HCT116 (cell line): ENCODE data around the gene KCTD19. TPM values are rescaled to one million over a fixed set of nuclear protein-coding genes. Genes with fewer than 3 reads are reported as not detected.

Experiments
- ATAC-seq: fragments of 200-7000 bp; cut with Tn5 transposase; 2 replicates; pipeline ENCODE4 v1.9.1; 2020; ENCODE audit warnings: mild to moderate bottlenecking, moderate library complexity
- BruUV-seq: library from RNA; stranded (reverse); fragments of 400-500 nt; replicated peaks from 2 replicates; lab custom pipeline; 2021; lab: Mats Ljungman, UMichigan
- CTCF ChIA-PET: fragments of 300-600 bp; sonication (Branson Sonifier 250); formaldehyde crosslinking; loops from one replicate; lab custom pipeline; 2021; ENCODE audit warnings: antibody characterized with exemption; lab: Charles Lee
- POLR2A ChIA-PET: fragments of 300-600, 350-600 bp; sonication (Branson Sonifier 250); formaldehyde crosslinking; loops from one replicate; lab custom pipeline; 2021; ENCODE audit warnings: antibody characterized with exemption; lab: Charles Lee
- RAD21 ChIA-PET, 2 experiments: fragments of 300-600 bp; sonication (Branson Sonifier 250); formaldehyde crosslinking; loops; one replicate each; lab custom pipeline; 2023; ENCODE audit warnings: low total read pairs in 2 of 2; ENCODE audit not compliant: uncharacterized antibody in 2 of 2, unreplicated experiment in 2 of 2, low non-redundant PET in 1 of 2; lab: Charles Lee
- DNase-seq: peaks from one replicate; pipeline ENCODE4 v3.0.0-alpha.2; 2010; ENCODE audit warnings: low read depth, low spot score
- H2AFZ ChIP-seq: fragments of 200-600 bp; shearing (Covaris generic), sonication (generic); 2 replicates; pipeline ENCODE4 v1.6.1; 2017; ENCODE audit warnings: low read depth, mixed run types, mixed read lengths, antibody characterized with exemption, low read length; ENCODE audit not compliant: poor library complexity, severe bottlenecking
- H3K27ac ChIP-seq: 2 replicates; pipeline ENCODE4 v1.5.1; 2012; ENCODE audit warnings: low read depth, low read length
- H3K27me3 ChIP-seq: fragments of 200-600 bp; sonication (generic); 2 replicates; pipeline ENCODE4 v1.6.1; 2016; ENCODE audit warnings: mixed run types, low read length, mixed read lengths; ENCODE audit not compliant: insufficient read depth
- H3K36me3 ChIP-seq, 2 experiments: fragments of 200-500 bp in 1 of 2; fragments of 200-600 bp in 1 of 2; sonication (Bioruptor generic) in 1 of 2; sonication (generic) in 1 of 2; 2 replicates each; pipeline versions ENCODE4 v1.5.1 to v1.6.1; 2014 to 2016; ENCODE audit warnings: low read length in 2 of 2, inconsistent platforms in 1 of 2, mixed read lengths in 1 of 2, mixed run types in 1 of 2; ENCODE audit not compliant: insufficient read depth in 2 of 2, control insufficient read depth in 1 of 2
- H3K4me1 ChIP-seq, 2 experiments: fragments of 200-600 bp in 1 of 2; sonication (generic) in 1 of 2; 2 replicates each; pipeline versions ENCODE4 v1.5.1 to v1.6.1; 2012 to 2017; ENCODE audit warnings: low read length in 2 of 2, inconsistent platforms in 1 of 2, mild to moderate bottlenecking in 1 of 2, mixed read lengths in 1 of 2, mixed run types in 1 of 2, moderate library complexity in 1 of 2; ENCODE audit not compliant: insufficient read depth in 2 of 2, control insufficient read depth in 1 of 2
- H3K4me2 ChIP-seq: fragments of 200-600 bp; sonication (generic); 2 replicates; pipeline ENCODE4 v1.6.1; 2017; ENCODE audit warnings: mixed run types, low read length, mixed read lengths
- H3K4me3 ChIP-seq, 2 experiments: fragments of 200-600 bp in 1 of 2; sonication (generic) in 1 of 2; replicated peaks in 1 of 2; 2 replicates each; pipeline ENCODE4 v1.5.1; 2011 to 2016; ENCODE audit warnings: low read length in 2 of 2, control low read depth in 1 of 2, low read depth in 1 of 2, mild to moderate bottlenecking in 1 of 2, mixed read lengths in 1 of 2, mixed run types in 1 of 2
- H3K79me2 ChIP-seq: fragments of 200-600 bp; sonication (generic); 2 replicates; pipeline ENCODE4 v1.6.1; 2017; ENCODE audit warnings: mild to moderate bottlenecking, mixed run types, low read length, moderate library complexity, mixed read lengths; ENCODE audit not compliant: insufficient read depth
- H3K9ac ChIP-seq: fragments of 200-600 bp; sonication (generic); 2 replicates; pipeline ENCODE4 v1.6.1; 2016; ENCODE audit warnings: low read length, mixed read lengths
- H3K9me2 ChIP-seq: fragments of 200-600 bp; sonication (generic), shearing (Covaris generic); 2 replicates; pipeline ENCODE4 v1.6.1; 2017; ENCODE audit warnings: mixed run types, mild to moderate bottlenecking, moderate library complexity; ENCODE audit not compliant: insufficient read depth
- H3K9me3 ChIP-seq, 2 experiments: fragments of 200-500 bp in 1 of 2; fragments of 200-600 bp in 1 of 2; sonication (Bioruptor generic) in 1 of 2; sonication (generic) in 1 of 2; 2 replicates each; pipeline ENCODE4 v1.6.1; 2014 to 2017; ENCODE audit warnings: low read length in 2 of 2, mixed read lengths in 2 of 2, inconsistent platforms in 1 of 2, low read depth in 1 of 2, mild to moderate bottlenecking in 1 of 2, mixed run types in 1 of 2, moderate library complexity in 1 of 2; ENCODE audit not compliant: control insufficient read depth in 1 of 2, insufficient read depth in 1 of 2
- H4K20me1 ChIP-seq: fragments of 200-600 bp; sonication (generic), shearing (Covaris generic); 2 replicates; pipeline ENCODE4 v1.6.1; 2017; ENCODE audit warnings: mixed run types, mild to moderate bottlenecking, moderate library complexity; ENCODE audit not compliant: insufficient read depth
- CEBPB ChIP-seq: IDR thresholded peaks from 2 replicates; pipeline ENCODE4 v1.6.1; 2012; ENCODE audit warnings: low read depth
- JUND ChIP-seq: IDR thresholded peaks from 2 replicates; pipeline ENCODE4 v1.6.1; 2012
- POLR2A ChIP-seq: IDR thresholded peaks from 2 replicates; pipeline ENCODE4 v1.7.0; 2011; ENCODE audit warnings: borderline replicate concordance; ENCODE audit not compliant: insufficient read depth, insufficient read length; ENCODE audit errors: extremely low read depth
- SIN3A ChIP-seq: IDR thresholded peaks from 2 replicates; pipeline ENCODE4 v1.6.1; 2012; ENCODE audit warnings: low read depth
- SP1 ChIP-seq: IDR thresholded peaks from 2 replicates; pipeline ENCODE4 v1.6.1; 2012; ENCODE audit warnings: low read depth
- TCF7L2 ChIP-seq: IDR thresholded peaks from 2 replicates; pipeline ENCODE4 v1.7.0; 2011; ENCODE audit warnings: borderline replicate concordance, inconsistent platforms; ENCODE audit not compliant: insufficient read depth, insufficient read length; ENCODE audit errors: extremely low read depth
- ZFX ChIP-seq: fragments of 450-650 bp; IDR thresholded peaks from 2 replicates; pipeline ENCODE4 v1.6.1; 2017
- ZNF274 ChIP-seq: fragments of 200-500 bp; sonication (Bioruptor generic); IDR thresholded peaks from 2 replicates; pipeline ENCODE4 v1.6.1; 2014; ENCODE audit warnings: mild to moderate bottlenecking, low read depth, low read length, inconsistent platforms
- intact Hi-C: fragments of 100-400 bp; cut with micrococcal nuclease; formaldehyde crosslinking; loops from 2 replicates; pipeline ENCODE4 v1.10.0; 2022
- total RNA-seq: library from RNA; stranded (reverse); gene quantifications from one replicate; pipeline ENCODE4 v1.2.1, GENCODE V29; 2021; ENCODE audit not compliant: unreplicated experiment
- TF ChIP-seq, protein P1 (sequence below): IDR thresholded peaks from 2 replicates; pipeline ENCODE4 v1.6.1; 2012

The KCTD19 gene
- total RNA-seq, 1 experiment from 2014 or later = not detected

DNA sequence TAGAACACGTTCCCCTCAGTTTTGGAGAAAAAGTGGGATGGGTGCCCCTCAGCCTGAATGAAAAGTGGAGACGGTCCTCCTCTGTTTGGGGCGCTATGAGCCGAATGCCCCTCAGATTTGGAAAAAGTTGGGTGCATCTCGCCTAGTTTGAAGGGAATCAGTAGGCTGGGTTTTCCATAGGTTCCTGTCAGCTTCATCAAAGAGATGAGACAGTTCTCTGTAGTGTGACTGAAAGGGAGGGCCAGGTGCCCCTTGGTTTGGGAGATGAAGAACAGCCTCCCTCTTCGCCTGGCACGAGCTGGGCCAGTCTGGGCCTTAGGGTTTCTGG lies 78.5 kb downstream of the KCTD19 start:
- Histone ChIP-seq H3K9ac (peak overlapping the region; percentile 87), H3K79me2 (peaks cover 30% of the 10 kb centered on the region), H3K27me3 (no peaks in the 10 kb centered on the region), H3K4me1 (peaks cover 33 to 59% of the 10 kb centered on the region in 2 experiments), H3K9me2 (no peaks in the 10 kb centered on the region), H3K4me2 (peak overlapping the region; percentile 94), H3K36me3 (no peaks in the 10 kb centered on the region), H3K9me3 (no peaks in the 10 kb centered on the region), H4K20me1 (no peaks in the 10 kb centered on the region), H3K4me3 (peak overlapping the region; percentile 71 to 92), H2AFZ (no peak overlapping the region), H3K27ac (peak overlapping the region; percentile 92; the same call in 1 of the 2 replicates)
- intact Hi-C loops = loop anchor here (5.0 kb wide), 1 partner anchor 169 kb away; the partner anchor contains the start of gene ZDHHC1
- CTCF ChIA-PET = interaction anchor here (1.0 to 4.4 kb wide), 3 partner anchors 12 to 180 kb away, joined by 3 to 17 read pairs (median 13); partner anchors contain the start of gene ELMO3
- TF ChIP-seq, protein P1, sequence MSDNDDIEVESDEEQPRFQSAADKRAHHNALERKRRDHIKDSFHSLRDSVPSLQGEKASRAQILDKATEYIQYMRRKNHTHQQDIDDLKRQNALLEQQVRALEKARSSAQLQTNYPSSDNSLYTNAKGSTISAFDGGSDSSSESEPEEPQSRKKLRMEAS = no peak
- TF ChIP-seq POLR2A = no peak
- TF ChIP-seq TCF7L2 = no peak
- no peak for TF ChIP-seq ZNF274
- TF ChIP-seq SP1 = no peak
- no peak for TF ChIP-seq SIN3A
- TF ChIP-seq JUND = no peak
- no peak for TF ChIP-seq ZFX
- TF ChIP-seq CEBPB = no peak
- RAD21 ChIA-PET = interaction anchor here in 1 of 2 experiments (0.5 kb wide), 1 partner anchor 20 kb away, joined by 3 read pairs; no protein-coding TSS in a partner anchor
- POLR2A ChIA-PET = interaction anchor here (0.9 to 2.7 kb wide), 10 partner anchors 11 to 70 kb away, joined by 3 to 13 read pairs (median 4); partner anchors contain the start of gene TMEM208
- BruUV-seq = no TSS peak
- ATAC-seq = no peak
- DNase-seq = no peak
